ENCODE data around the gene RTL1. TPM values are rescaled to one million over a fixed set of nuclear protein-coding genes. Genes with fewer than 3 reads are reported as not detected.

RTL1 gene
- polyA plus RNA-seq, 1 experiment: not detected

DNA sequence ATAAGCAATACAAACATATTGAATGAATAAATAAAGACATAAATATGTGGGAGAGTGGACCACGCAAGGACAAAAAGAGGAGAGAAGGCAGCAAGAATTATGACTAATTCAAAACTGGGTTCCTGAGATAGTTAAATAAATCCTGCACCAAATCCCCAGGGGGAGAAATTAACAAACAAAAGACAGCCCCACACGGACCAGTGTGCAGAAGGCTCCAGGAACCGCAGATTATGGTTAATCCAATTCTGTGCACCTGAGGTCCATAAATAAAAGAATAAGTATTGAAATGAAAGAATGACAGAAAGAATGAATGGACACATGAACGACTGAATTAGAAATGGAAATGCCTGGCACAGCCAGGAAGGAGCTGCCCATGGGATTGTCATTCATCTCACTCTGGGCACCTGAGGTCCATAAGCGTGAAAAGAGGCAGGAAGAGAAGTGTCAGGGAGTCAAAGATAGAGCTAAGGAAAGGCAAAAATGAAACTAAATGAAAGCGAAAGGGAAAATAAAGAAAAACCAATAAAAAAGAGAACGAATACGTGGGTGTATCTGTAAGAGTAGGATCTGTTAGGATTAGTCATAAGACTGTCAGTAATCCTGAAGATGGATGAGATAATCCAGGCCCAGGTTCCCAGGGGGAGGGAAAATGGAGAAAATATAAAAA lies 54.3 kb downstream of the RTL1 start:
- Histone ChIP-seq H3K27ac (ENCODE audit: low read depth, low read length) (no peak overlapping the region), H3K27me3 (ENCODE audit: control insufficient read depth, insufficient read depth, low read length) (no peaks in the 10 kb centered on the region), H3K9me3 (ENCODE audit: control insufficient read depth, insufficient read depth, low read length) (no peaks in the 10 kb centered on the region; the same call in 1 of the 2 replicates), H3K4me3 (ENCODE audit: low read depth, low read length) (no peak overlapping the region)
- CTCF ChIA-PET: no interaction called here
- DNase-seq (ENCODE audit: low read depth, low spot score): no peak
- POLR2A ChIA-PET: no interaction called here
- TF ChIP-seq, protein P1, sequence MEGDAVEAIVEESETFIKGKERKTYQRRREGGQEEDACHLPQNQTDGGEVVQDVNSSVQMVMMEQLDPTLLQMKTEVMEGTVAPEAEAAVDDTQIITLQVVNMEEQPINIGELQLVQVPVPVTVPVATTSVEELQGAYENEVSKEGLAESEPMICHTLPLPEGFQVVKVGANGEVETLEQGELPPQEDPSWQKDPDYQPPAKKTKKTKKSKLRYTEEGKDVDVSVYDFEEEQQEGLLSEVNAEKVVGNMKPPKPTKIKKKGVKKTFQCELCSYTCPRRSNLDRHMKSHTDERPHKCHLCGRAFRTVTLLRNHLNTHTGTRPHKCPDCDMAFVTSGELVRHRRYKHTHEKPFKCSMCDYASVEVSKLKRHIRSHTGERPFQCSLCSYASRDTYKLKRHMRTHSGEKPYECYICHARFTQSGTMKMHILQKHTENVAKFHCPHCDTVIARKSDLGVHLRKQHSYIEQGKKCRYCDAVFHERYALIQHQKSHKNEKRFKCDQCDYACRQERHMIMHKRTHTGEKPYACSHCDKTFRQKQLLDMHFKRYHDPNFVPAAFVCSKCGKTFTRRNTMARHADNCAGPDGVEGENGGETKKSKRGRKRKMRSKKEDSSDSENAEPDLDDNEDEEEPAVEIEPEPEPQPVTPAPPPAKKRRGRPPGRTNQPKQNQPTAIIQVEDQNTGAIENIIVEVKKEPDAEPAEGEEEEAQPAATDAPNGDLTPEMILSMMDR (IDR thresholded peaks at IDR 0.05; ENCODE audit: low read depth, low read length): no peak

DNA sequence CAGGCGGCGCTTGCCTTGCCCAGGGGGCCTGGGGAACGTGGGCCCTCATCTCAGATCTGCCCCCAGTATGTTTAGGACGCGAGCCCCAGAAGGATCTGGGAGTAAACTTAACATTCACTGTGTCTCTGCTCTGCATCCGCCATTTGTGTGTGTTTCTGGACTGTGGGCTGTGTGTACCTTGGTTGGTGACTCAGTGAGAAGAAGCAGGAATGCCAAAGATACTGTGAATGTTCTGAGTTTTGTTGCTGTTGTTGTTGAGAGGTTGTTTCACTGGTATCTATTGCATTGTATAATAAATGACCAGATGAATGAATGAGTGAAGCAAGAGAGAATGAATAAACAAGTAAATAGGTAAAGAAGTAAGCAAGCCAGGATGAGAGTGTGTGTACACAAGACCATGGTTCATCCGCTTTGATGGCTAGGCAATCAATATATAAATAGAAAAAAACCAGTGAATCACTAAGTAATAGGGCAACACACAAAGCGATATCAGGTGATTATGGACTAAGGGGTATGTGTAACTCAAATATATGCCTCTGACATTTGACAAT lies 57.1 kb downstream of the RTL1 start:
- no peak for DNase-seq (ENCODE audit: low read depth, low spot score)
- ChIA-PET POLR2A (no interaction called here), CTCF (no interaction called here)
- no peak overlapping the region for H3K4me3 ChIP-seq (ENCODE audit: low read depth, low read length)
- TF ChIP-seq, protein P1 (IDR thresholded peaks at IDR 0.05; ENCODE audit: low read depth, low read length): no peak
- no peaks in the 10 kb centered on the region; the same call in 1 of the 2 replicates for H3K9me3 ChIP-seq (ENCODE audit: control insufficient read depth, insufficient read depth, low read length)
- H3K27ac ChIP-seq (ENCODE audit: low read depth, low read length): no peak overlapping the region
- H3K27me3 ChIP-seq (ENCODE audit: control insufficient read depth, insufficient read depth, low read length): no peaks in the 10 kb centered on the region

DNA sequence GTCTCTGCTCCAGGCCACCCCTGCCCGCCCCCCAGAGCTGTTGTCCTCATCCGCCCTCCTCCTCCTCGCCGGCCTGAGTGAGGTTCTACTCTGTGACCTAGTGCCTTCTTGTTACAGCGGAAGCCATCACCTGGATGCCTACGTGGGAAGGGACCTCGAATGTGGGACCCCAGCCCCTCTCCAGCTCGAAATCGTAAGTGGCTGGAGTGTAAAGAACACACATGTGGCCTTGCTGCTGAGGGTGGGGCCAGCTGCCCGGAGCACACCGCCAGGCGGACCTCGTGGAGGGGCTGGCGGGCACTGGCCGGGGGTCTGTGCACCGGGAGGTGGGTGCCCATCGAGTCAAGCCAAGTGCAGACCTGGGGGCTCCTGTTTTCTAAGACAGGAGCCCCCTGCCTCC lies 58.2 kb downstream of the RTL1 start:
- ChIA-PET CTCF (interaction anchor here (0.6 kb wide), 1 partner anchor 466 kb away, joined by 4 read pairs; no protein-coding TSS in a partner anchor), POLR2A (no interaction called here)
- TF ChIP-seq, protein P1 (IDR thresholded peaks at IDR 0.05; ENCODE audit: low read depth, low read length): no peak
- Histone ChIP-seq H3K27ac (ENCODE audit: low read depth, low read length) (no peak overlapping the region), H3K9me3 (ENCODE audit: control insufficient read depth, insufficient read depth, low read length) (no peaks in the 10 kb centered on the region), H3K27me3 (ENCODE audit: control insufficient read depth, insufficient read depth, low read length) (no peaks in the 10 kb centered on the region), H3K4me3 (ENCODE audit: low read depth, low read length) (no peak overlapping the region)
- no peak for DNase-seq (ENCODE audit: low read depth, low spot score)

DNA sequence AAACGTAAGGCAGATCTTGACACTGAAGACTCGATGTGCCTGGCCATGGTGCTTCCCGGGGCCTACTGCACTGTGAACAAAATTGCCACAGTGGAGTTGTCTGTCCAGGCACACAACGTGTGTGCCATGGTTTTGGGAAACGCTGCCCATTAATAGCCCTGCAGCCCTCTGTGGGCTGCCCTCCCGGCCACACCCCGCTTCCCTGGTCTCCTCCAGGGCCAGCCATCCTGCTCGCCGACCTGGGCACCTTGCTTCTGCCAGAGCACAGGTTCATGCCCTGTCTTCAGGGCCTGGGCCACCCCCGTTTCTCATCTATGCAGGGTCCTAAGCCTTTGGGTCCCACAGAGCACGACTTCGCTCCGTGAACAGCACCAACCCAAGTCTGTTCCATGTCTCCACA lies 58.7 kb downstream of the RTL1 start:
- ChIA-PET CTCF (interaction anchor here (0.6 kb wide), 1 partner anchor 465 kb away, joined by 4 read pairs; no protein-coding TSS in a partner anchor), POLR2A (interaction anchor here (3.5 kb wide), 1 partner anchor 20 kb away, joined by 20 read pairs; the partner anchor contains the start of gene MEG3)
- no peak for DNase-seq (ENCODE audit: low read depth, low spot score)
- TF ChIP-seq, protein P1 (IDR thresholded peaks at IDR 0.05; ENCODE audit: low read depth, low read length): no peak
- no peak overlapping the region for H3K4me3 ChIP-seq (ENCODE audit: low read depth, low read length)
- H3K9me3 ChIP-seq (ENCODE audit: control insufficient read depth, insufficient read depth, low read length): no peaks in the 10 kb centered on the region
- H3K27ac ChIP-seq (ENCODE audit: low read depth, low read length): no peak overlapping the region
- no peaks in the 10 kb centered on the region for H3K27me3 ChIP-seq (ENCODE audit: control insufficient read depth, insufficient read depth, low read length)

DNA sequence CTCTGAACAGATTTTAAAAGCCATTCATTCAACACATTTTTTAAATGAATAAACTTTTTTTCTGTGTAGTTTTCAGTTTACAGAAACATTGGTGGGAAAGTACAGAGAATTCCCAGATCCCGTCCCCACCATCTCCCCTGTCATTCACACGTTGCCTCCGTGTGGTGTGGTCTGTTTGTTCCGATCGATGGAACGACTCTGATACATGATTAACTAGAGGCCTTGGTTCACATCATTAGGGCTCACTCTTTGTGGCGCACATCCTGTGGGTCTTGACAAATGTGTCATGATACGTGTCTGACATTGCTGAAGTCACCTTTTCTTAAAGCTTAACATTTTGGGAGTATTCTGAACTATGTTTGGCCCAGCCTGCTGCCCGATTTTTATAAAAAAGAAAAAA lies 59.1 kb downstream of the RTL1 start:
- no peak for DNase-seq (ENCODE audit: low read depth, low spot score)
- ChIA-PET POLR2A (interaction anchor here (3.5 kb wide), 1 partner anchor 19 kb away, joined by 20 read pairs; the partner anchor contains the start of gene MEG3), CTCF (interaction anchor here (0.5 to 0.6 kb wide), 2 partner anchors 16 to 390 kb away, joined by 3 to 4 read pairs; no protein-coding TSS in a partner anchor)
- Histone ChIP-seq H3K27me3 (ENCODE audit: control insufficient read depth, insufficient read depth, low read length) (no peaks in the 10 kb centered on the region), H3K27ac (ENCODE audit: low read depth, low read length) (no peak overlapping the region), H3K9me3 (ENCODE audit: control insufficient read depth, insufficient read depth, low read length) (no peaks in the 10 kb centered on the region), H3K4me3 (ENCODE audit: low read depth, low read length) (no peak overlapping the region)
- TF ChIP-seq, protein P1 (IDR thresholded peaks at IDR 0.05; ENCODE audit: low read depth, low read length): no peak

Measured in AG04450 (cell line).